Fibroblast of skin of left biceps (primary cell): Measurements from ENCODE around the gene UGT2A2.
"Not testable (repeated sequence)": the region's sequence is repeated elsewhere in the genome, so short reads cannot be mapped to it uniquely, and the experiment has no call there.

Source experiments
- DNase-seq, 2 experiments: peaks; one replicate each; pipeline ENCODE4 v3.0.0-alpha.2; 2013; ENCODE audit warnings: low read depth in 2 of 2

UGT2A2 gene

GRCh38 chr4:69639542-69639941 is at the start of gene UGT2A2:
UGT2A2 (minus strand) TSS chr4:69639642; CDS start chr4:69639640, 2 bp downstream.
- no peak for DNase-seq

- DNase-seq: no peak
Observed at GRCh38 chr4:69684804-69685203, 45.4 kb upstream of the UGT2A2 start.

- DNase-seq: no peak
Observed at GRCh38 chr4:69668680-69669079, 29.2 kb upstream of the UGT2A2 start.

GRCh38 chr4:69664009-69664408 is 24.6 kb upstream of the UGT2A2 start:
- DNase-seq: not testable (repeated sequence)

- DNase-seq: not testable (repeated sequence)
Observed at GRCh38 chr4:69661130-69661803, 21.8 kb upstream of the UGT2A2 start.

- DNase-seq: no peak
Observed at GRCh38 chr4:69658133-69658532, 18.7 kb upstream of the UGT2A2 start.

- no peak for DNase-seq
Observed at GRCh38 chr4:69656653-69657158, 17.3 kb upstream of the UGT2A2 start.

- DNase-seq: no peak
Observed at GRCh38 chr4:69653147-69653546, 13.7 kb upstream of the UGT2A2 start, which contains the start of gene UGT2A1. UGT2A1 (minus strand) TSS chr4:69653247; CDS start chr4:69647644, 5,603 bp downstream.

GRCh38 chr4:69650872-69651271 is 11.4 kb upstream of the UGT2A2 start:
- no peak for DNase-seq

GRCh38 chr4:69649629-69650028 is 10.2 kb upstream of the UGT2A2 start:
- DNase-seq: no peak

GRCh38 chr4:69649207-69649606 is 9.8 kb upstream of the UGT2A2 start:
- no peak for DNase-seq

- DNase-seq: no peak
Observed at GRCh38 chr4:69642961-69643360, 3.5 kb upstream of the UGT2A2 start.

- DNase-seq: no peak
Observed at GRCh38 chr4:69640289-69640688, 847 bp upstream of the UGT2A2 start.

GRCh38 chr4:69617083-69617694 is 22.3 kb downstream of the UGT2A2 start:
- peak in 1 of 2 experiments; percentile 8 for DNase-seq

- DNase-seq: no peak
Observed at GRCh38 chr4:69610484-69610883, 29.0 kb downstream of the UGT2A2 start.

- DNase-seq: no peak
Observed at GRCh38 chr4:69601065-69601464, 38.4 kb downstream of the UGT2A2 start.

GRCh38 chr4:69600013-69600412 is 39.4 kb downstream of the UGT2A2 start:
- DNase-seq: no peak

GRCh38 chr4:69594382-69594781 is 45.1 kb downstream of the UGT2A2 start:
- DNase-seq: no peak

GRCh38 chr4:69591364-69591763 is 48.1 kb downstream of the UGT2A2 start:
- DNase-seq: no peak

- no peak for DNase-seq
Observed at GRCh38 chr4:69589884-69590283, 49.6 kb downstream of the UGT2A2 start.

- no peak for DNase-seq
Observed at GRCh38 chr4:69584135-69584534, 55.3 kb downstream of the UGT2A2 start.

GRCh38 chr4:69583543-69583942 is 55.9 kb downstream of the UGT2A2 start:
- DNase-seq: no peak

GRCh38 chr4:69577245-69577644 is 62.2 kb downstream of the UGT2A2 start:
- DNase-seq: no peak
